Immature natural killer cell (primary cell): ENCODE measurements around the gene HDX. TPM values are rescaled to one million over a fixed set of nuclear protein-coding genes. Genes with fewer than 3 reads are reported as not detected.
A peak's percentile ranks its signal among the peaks of the same experiment; 100 is the strongest.

Source experiments
- DNase-seq, 3 donors: peaks; one replicate each; pipeline ENCODE4 v3.0.0; 2022; ENCODE audit warnings: mixed read lengths in 1 of 3
- H3K27ac Mint-ChIP-seq, 6 donors: one replicate each; pipeline ENCODE4 v1.8.0; 2020; ENCODE audit warnings: mixed read lengths in 6 of 6, mild to moderate bottlenecking in 5 of 6, inconsistent platforms in 4 of 6, moderate library complexity in 3 of 6
- H3K27me3 Mint-ChIP-seq, 3 donors: one replicate each; pipeline ENCODE4 v1.8.0; 2020 to 2021; ENCODE audit warnings: low read depth in 3 of 3, mild to moderate bottlenecking in 3 of 3, mixed read lengths in 3 of 3, moderate library complexity in 3 of 3, inconsistent platforms in 1 of 3
- H3K36me3 Mint-ChIP-seq, 3 donors: one replicate each; pipeline ENCODE4 v1.8.0; 2020; ENCODE audit warnings: mixed read lengths in 3 of 3, inconsistent platforms in 2 of 3, mild to moderate bottlenecking in 2 of 3
- H3K4me1 Mint-ChIP-seq, 2 donors: one replicate each; pipeline ENCODE4 v1.8.0; 2020; ENCODE audit warnings: inconsistent platforms in 2 of 2, mild to moderate bottlenecking in 2 of 2, mixed read lengths in 2 of 2, moderate library complexity in 1 of 2
- H3K4me3 Mint-ChIP-seq, 5 donors: one replicate each; pipeline ENCODE4 v1.8.0; 2020; ENCODE audit warnings: mild to moderate bottlenecking in 5 of 5, mixed read lengths in 5 of 5, inconsistent platforms in 3 of 5, moderate library complexity in 3 of 5
- H3K9me3 Mint-ChIP-seq, 6 donors: one replicate each; pipeline ENCODE4 v1.8.0; 2020; ENCODE audit warnings: mild to moderate bottlenecking in 6 of 6, mixed read lengths in 6 of 6, inconsistent platforms in 4 of 6, moderate library complexity in 3 of 6
- polyA plus RNA-seq, 3 donors: library from polyadenylated mRNA; unstranded; fragments of 300-500 nt; fragmentation: Illumina TruSeq; gene quantifications; one replicate each; pipeline ENCODE4 v1.2.3, GENCODE V29; 2021

Gene HDX
- polyA plus RNA-seq, 3 donors from 2014 or later, result 1.5 to 2.6 TPM; not detected in 1

DNA sequence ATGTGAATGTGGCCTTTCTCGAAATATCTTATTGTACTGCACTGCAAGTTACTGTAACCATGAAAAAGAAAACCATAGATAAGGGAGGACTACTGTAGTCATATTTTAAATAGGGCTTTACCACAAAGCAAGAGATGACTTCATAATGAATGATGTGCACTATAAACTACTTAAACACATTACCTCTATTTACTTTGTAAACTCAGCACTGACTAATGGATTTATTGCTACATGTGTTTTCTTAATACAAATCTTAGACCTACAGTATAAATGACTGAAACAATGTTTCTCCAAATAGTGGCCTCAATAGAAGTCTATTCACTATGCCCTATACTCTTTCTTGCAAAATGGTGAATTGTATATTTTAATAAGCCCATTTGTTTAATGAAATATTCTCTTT, 61.1 kb downstream of the HDX start:
- H3K9me3 Mint-ChIP-seq, result peaks cover 2 to 29% (median 18%) of the 10 kb centered on the region in 6 donors
- no peak for DNase-seq
- H3K4me3 Mint-ChIP-seq, result no peak overlapping the region
- peaks cover 0 to 9% (median 0%) of the 10 kb centered on the region in 3 donors for H3K27me3 Mint-ChIP-seq
- H3K4me1 Mint-ChIP-seq, result no peaks in the 10 kb centered on the region
- peaks cover 0 to 16% (median 13%) of the 10 kb centered on the region in 3 donors for H3K36me3 Mint-ChIP-seq
- H3K27ac Mint-ChIP-seq, result no peak overlapping the region

DNA sequence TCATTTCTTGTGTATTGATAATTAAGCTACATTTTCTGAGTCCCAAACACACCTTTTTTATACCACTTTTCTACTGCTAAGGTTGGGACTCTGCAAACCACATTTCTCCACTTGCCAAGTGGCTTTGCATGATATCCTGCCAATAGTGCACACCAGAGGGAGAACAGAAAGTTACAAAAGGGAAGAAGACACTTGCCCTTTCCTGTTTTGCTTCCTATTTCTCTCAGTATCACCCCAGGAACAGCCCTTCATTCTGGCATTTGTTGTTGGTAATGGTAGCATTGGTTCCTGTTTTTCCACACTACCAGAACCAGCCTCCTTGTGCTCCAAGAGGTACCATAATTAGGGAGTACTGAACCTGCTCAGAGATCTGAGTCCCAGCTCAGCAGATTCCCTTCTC, 87.1 kb downstream of the HDX start:
- no peak for DNase-seq
- Mint-ChIP-seq H3K4me3 (no peak overlapping the region), H3K4me1 (peaks cover 0 to 3% of the 10 kb centered on the region in 2 donors), H3K36me3 (no peaks in the 10 kb centered on the region), H3K27ac (no peak overlapping the region), H3K9me3 (peaks cover 3 to 42% (median 14%) of the 10 kb centered on the region in 6 donors), H3K27me3 (peaks cover 0 to 11% (median 0%) of the 10 kb centered on the region in 3 donors)

DNA sequence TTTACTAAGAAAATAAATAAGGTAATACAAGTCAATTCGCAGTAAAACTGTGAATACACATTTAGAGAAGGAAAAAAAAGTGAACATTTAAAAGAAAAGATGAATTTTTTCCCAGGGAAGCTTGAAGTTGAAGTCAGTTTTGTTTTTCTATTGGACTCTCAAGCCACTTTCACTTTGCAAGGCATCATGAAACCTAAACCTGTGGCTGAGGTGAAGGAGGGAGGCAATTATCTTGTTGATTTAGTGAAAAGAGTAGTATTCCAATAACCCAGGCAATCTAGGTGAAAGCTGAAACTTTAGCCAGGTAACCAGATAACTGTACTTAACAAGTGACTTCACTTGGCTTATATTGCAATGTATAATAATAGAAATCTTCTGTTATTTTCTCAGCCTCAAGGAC, 138.6 kb downstream of the HDX start:
- DNase-seq, result no peak
- no peaks in the 10 kb centered on the region for H3K36me3 Mint-ChIP-seq
- H3K27ac Mint-ChIP-seq, result no peak overlapping the region
- peaks cover 0 to 9% (median 2%) of the 10 kb centered on the region in 3 donors for H3K27me3 Mint-ChIP-seq
- no peak overlapping the region for H3K4me3 Mint-ChIP-seq
- peaks cover 5 to 16% (median 7%) of the 10 kb centered on the region in 6 donors for H3K9me3 Mint-ChIP-seq
- H3K4me1 Mint-ChIP-seq, result no peaks in the 10 kb centered on the region

DNA sequence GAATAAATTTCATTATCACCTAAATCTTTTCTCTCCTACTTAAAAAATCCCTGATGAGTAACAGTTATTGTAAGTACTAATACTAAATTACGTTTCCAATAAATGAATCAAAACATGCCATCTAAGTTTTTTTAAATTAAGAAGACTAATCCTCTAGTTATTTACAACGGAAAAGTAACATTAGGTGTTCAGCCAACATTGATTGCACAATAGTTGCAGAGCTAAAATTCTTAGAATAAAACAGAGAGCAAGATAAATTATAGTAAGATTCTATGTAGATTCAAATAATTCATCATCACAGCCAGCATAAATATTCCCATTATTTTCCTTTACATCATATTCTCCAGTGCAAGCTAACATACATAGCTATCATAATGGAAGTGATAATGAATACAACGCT, 139.2 kb downstream of the HDX start:
- no peak overlapping the region for H3K4me3 Mint-ChIP-seq

DNA sequence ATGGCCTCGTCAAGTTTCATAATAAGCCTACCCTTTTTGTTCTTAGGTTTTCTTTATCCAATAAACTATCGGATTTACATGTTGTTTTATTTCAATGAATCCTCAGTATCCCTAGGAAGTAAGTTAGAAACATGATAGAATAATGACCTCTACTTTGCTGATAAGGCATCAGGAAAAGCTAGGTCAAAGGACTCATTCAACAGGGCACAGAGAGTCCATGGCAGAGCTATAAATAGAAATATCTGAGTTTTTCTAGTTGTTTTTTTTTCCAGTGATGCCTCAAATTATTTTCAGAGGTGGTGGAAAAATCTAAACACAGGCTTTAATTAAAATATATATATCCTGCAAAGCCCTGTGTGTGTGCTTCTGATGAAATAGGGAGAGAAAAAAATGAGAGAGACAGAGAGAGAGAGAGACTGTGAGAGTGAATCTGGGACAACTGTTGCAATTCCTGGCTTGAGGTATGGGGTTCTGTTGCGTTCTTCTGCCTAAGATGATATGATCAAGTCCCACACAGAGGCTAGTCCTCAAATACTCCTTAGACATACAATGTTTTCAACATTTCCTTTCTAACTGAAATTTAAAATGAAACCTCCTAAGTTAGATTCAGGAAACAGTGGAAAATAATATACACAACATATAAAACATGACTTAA, 139.9 kb downstream of the HDX start:
- DNase-seq, result no peak
- Mint-ChIP-seq H3K27ac (no peak overlapping the region), H3K36me3 (no peaks in the 10 kb centered on the region), H3K4me3 (no peak overlapping the region), H3K9me3 (peaks cover 5 to 16% (median 6%) of the 10 kb centered on the region in 6 donors), H3K4me1 (no peaks in the 10 kb centered on the region), H3K27me3 (peaks cover 0 to 7% (median 2%) of the 10 kb centered on the region in 3 donors)

More for the DNA sequence above, 139.2 kb downstream of the HDX start:
- H3K4me1 Mint-ChIP-seq, result no peaks in the 10 kb centered on the region
- no peaks in the 10 kb centered on the region for H3K36me3 Mint-ChIP-seq
- DNase-seq, result no peak
- H3K27ac Mint-ChIP-seq, result no peak overlapping the region
- H3K9me3 Mint-ChIP-seq, result peaks cover 5 to 16% (median 7%) of the 10 kb centered on the region in 6 donors
- H3K27me3 Mint-ChIP-seq, result peaks cover 0 to 7% (median 2%) of the 10 kb centered on the region in 3 donors

DNA sequence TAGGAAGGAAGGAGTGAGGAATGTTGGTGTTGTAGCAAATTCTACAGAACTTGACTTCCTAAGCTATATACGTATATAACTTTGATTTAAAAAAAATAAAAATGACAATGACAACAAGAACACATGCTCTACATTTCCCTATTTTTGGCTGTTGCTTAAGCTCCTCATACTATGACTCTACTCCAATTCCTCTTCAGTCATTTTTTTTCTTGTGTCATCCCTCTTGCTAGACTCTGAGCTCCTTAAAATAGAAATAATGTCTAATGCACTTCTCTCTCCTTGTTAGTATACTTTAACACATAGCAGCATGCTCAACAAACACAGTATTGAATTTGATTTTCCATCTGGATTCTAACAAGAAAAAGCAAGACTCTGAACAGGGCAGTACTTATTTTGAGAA, 144.0 kb downstream of the HDX start:
- no peaks in the 10 kb centered on the region for H3K4me1 Mint-ChIP-seq
- DNase-seq, result no peak
- no peak overlapping the region for H3K4me3 Mint-ChIP-seq
- no peaks in the 10 kb centered on the region for H3K27me3 Mint-ChIP-seq
- peaks cover 0 to 10% (median 0%) of the 10 kb centered on the region in 6 donors for H3K9me3 Mint-ChIP-seq
- no peak overlapping the region for H3K27ac Mint-ChIP-seq
- H3K36me3 Mint-ChIP-seq, result no peaks in the 10 kb centered on the region

DNA sequence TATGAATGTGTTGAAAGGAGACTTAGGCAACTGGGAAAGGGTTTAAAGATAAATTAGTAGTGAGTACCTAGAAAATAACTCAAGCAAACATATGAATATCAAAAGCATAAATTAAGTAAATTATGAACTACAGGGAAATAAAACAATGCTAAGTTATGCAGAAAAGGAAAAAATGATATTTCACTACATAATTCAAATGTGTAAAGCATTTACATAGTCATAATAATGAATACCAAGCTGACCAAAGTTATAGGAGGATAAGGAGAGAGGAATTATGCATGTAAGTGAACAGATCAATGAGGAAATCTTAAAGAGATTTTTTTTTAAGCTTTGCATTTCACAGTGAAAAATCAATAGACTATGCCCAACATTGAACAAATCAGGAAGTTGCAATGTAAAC, 145.0 kb downstream of the HDX start:
- DNase-seq, result no peak

DNA sequence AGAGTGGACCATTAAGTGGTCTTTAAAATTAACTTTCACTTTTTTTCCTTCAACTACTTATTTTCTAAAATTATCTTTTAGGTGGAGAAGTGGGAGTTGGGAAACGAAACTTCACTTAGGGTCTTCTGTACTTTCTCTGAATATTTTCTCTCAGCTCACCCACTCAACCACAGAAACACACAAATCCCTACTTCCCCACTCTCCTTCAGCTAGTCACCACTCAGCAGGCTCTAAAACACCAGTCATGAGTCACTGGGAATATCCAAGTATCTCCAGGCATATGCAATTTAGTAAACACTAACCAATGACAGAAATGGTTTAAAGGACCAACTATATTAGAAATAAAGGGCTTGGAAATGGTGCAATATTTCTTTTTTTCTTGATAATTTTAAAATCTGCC, 161.3 kb downstream of the HDX start:
- Mint-ChIP-seq H3K27me3 (peaks cover 0 to 5% (median 4%) of the 10 kb centered on the region in 3 donors), H3K36me3 (no peaks in the 10 kb centered on the region), H3K4me3 (no peak overlapping the region), H3K9me3 (peaks cover 0 to 3% (median 0%) of the 10 kb centered on the region in 6 donors), H3K4me1 (no peaks in the 10 kb centered on the region), H3K27ac (no peak overlapping the region)
- DNase-seq, result no peak

More for the DNA sequence above, 145.0 kb downstream of the HDX start:
- Mint-ChIP-seq H3K4me3 (no peak overlapping the region), H3K27me3 (no peaks in the 10 kb centered on the region), H3K36me3 (no peaks in the 10 kb centered on the region), H3K9me3 (peaks cover 0 to 10% (median 0%) of the 10 kb centered on the region in 6 donors), H3K4me1 (no peaks in the 10 kb centered on the region), H3K27ac (no peak overlapping the region)

DNA sequence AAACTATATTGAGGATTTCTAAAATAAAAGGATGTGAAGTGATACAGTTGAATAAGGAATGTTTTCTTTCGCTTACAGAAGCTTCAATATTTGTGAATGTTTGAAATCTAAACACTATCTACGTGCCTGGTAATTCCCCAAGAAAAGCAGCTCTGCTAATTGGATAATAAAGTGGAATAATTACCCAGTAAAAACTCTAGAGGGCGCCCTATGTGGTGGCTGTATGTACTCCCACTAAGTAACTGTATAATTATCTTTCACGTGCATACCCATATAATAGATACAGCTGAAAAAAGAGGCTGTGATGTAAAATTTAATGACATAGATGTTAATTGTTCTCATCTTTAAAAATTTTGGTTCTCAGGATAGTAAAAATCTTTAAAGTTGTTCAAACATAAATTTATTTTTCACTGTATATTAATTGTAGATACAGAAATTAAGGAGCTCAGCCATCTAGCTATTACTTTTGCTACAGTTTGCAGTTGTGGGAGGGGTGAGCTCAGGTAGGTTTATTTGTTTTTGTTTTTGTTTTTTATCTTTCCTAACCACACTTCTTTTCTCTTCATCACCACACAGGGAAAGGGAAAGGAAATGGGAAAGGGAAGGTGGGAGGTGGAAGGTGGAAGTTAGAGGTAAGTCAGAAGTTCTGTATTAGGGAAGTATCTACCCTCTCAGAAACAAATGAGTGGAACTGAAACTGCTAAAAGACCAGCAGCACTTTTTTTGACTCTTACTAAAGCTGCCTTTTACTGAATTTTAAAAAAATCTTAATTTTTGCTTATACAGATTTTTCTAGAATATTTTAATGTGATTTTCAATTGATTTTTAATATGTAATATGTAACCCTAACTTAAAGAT, 162.5 kb downstream of the HDX start:
- Mint-ChIP-seq H3K9me3 (peaks cover 0 to 3% (median 0%) of the 10 kb centered on the region in 6 donors), H3K36me3 (no peaks in the 10 kb centered on the region), H3K4me1 (no peaks in the 10 kb centered on the region), H3K27ac (no peak overlapping the region), H3K4me3 (no peak overlapping the region), H3K27me3 (peaks cover 0 to 7% (median 3%) of the 10 kb centered on the region in 3 donors)
- peak in 1 of 3 donors; percentile 0 for DNase-seq

DNA sequence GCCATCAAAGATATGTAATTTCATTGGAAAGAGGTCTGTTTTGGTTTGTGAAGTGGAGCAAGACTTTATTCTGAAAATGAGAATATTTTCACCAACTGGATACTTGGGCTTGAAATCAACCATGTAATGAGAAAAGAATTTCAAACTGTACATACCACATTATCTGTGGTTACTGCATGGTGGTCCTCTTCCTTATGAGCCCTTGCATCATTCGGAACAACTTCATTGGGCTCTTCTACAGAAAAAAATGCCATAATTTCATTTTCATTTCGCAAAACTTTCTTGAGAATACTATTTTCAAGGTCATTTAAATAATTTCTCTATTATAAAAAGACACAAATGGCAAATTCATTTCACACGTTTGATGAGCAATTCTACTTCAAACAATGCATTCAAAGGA, 165.6 kb downstream of the HDX start:
- H3K27me3 Mint-ChIP-seq, result peaks cover 0 to 7% (median 3%) of the 10 kb centered on the region in 3 donors
- H3K27ac Mint-ChIP-seq, result no peak overlapping the region
- no peaks in the 10 kb centered on the region for H3K36me3 Mint-ChIP-seq
- H3K9me3 Mint-ChIP-seq, result peaks cover 0 to 3% (median 0%) of the 10 kb centered on the region in 6 donors
- H3K4me1 Mint-ChIP-seq, result no peaks in the 10 kb centered on the region
- H3K4me3 Mint-ChIP-seq, result no peak overlapping the region
- no peak for DNase-seq

DNA sequence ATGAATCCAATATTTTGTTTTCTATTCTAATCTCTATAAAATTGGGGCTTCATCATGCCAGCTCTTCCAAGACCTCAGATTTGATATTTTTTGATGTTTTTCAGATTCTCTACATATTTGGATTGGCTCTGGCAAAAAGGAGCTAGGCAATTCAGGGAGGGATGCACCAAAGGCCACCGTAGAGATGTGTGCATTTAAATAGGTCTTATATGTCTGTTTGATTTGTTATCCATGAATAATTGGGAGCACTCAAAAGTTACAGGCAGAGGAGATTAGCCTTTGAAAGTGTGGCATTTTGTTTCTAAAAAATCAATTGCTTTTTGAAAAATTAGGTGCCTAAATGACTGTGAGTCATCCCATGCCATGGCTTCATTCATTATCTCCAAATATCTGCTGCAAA, 167.1 kb downstream of the HDX start:
- Mint-ChIP-seq H3K4me1 (no peaks in the 10 kb centered on the region), H3K4me3 (no peak overlapping the region), H3K27me3 (peaks cover 0 to 5% (median 3%) of the 10 kb centered on the region in 3 donors), H3K36me3 (no peaks in the 10 kb centered on the region), H3K27ac (no peak overlapping the region), H3K9me3 (peaks cover 0 to 2% (median 0%) of the 10 kb centered on the region in 6 donors)
- no peak for DNase-seq

DNA sequence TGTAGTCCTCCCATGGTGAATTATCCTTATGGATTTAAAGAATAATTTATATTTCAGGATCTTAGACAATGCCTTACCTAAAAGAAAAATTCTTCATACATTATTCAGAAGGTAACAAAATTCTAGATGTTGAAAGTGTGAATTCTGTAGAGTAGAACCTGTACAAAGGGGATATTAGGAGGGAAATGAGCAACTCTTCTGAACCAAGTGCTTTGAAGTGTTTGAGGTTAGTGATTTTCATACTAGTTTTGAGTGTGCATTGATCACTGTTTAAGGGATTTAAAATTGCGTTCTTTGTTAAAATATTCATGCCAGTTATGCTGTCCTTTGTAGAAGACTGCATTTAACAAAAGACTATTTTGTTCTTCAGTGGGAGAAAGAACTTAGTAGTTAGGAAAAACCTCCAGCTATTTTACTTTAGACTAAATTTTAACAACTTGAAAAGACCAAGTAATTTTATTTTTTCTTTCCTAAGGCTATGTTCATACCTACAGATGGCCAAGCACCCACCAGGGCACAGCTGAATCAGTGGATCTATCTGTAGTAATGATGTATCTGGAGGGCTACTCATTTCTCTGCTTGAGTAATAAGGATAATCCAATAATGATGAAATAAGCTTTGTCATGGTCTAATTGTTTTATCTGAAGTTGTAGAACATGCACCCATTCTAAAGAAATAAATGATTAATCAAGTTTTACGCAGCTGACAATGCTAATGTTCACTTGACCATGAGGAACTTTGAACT, 180.0 kb downstream of the HDX start:
- H3K4me1 Mint-ChIP-seq, result no peaks in the 10 kb centered on the region
- H3K36me3 Mint-ChIP-seq, result no peaks in the 10 kb centered on the region
- no peak for DNase-seq
- peaks cover 0 to 4% (median 0%) of the 10 kb centered on the region in 6 donors for H3K9me3 Mint-ChIP-seq
- H3K4me3 Mint-ChIP-seq, result no peak overlapping the region
- H3K27me3 Mint-ChIP-seq, result no peaks in the 10 kb centered on the region
- no peak overlapping the region for H3K27ac Mint-ChIP-seq

DNA sequence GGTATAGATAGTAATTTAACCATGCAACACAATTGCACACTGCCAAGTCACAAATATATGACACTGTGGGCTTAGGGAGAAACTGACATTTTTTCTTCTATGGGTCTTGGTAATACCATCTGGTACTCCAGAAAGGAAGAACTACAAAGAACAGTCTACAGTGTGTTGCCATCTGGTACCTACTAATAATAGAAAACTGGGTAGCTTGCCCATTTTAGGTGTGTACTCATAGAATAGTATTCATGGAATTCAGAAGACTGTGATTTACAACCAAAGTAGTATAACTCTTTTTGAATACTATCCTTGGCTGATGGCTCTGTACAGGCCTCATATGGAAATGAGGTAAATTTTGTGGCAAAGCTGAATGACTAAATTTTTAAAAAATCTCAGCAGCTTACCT, 181.6 kb downstream of the HDX start:
- no peak for DNase-seq
- Mint-ChIP-seq H3K4me1 (no peaks in the 10 kb centered on the region), H3K36me3 (no peaks in the 10 kb centered on the region), H3K27me3 (peaks cover 0 to 2% (median 0%) of the 10 kb centered on the region in 3 donors), H3K4me3 (no peak overlapping the region), H3K27ac (no peak overlapping the region), H3K9me3 (peaks cover 0 to 5% (median 3%) of the 10 kb centered on the region in 6 donors)
